SK-N-DZ (cell line): Measurements from ENCODE around the gene ZNF236.

Experiments used
- DNase-seq: peaks from one replicate; pipeline ENCODE4 v3.0.0-alpha.2; 2015; ENCODE audit warnings: low spot score

ZNF236 gene

GRCh38 chr18:76972846-76973519 lies 150.6 kb downstream of the ZNF236 start:
- DNase-seq, result no peak

GRCh38 chr18:76973520-76974266 lies 151.3 kb downstream of the ZNF236 start:
- DNase-seq, result no peak

GRCh38 chr18:76974386-76974785 lies 152.0 kb downstream of the ZNF236 start:
- no peak for DNase-seq

- no peak for DNase-seq
Measured at GRCh38 chr18:76975577-76976110, 153.3 kb downstream of the ZNF236 start.

- DNase-seq, result peak; percentile 60
Measured at GRCh38 chr18:76977108-76977621, 154.8 kb downstream of the ZNF236 start.

- no peak for DNase-seq
Measured at GRCh38 chr18:76977684-76978232, 155.4 kb downstream of the ZNF236 start.

GRCh38 chr18:76978616-76979015 lies 156.3 kb downstream of the ZNF236 start:
- DNase-seq, result no peak

- no peak for DNase-seq
Measured at GRCh38 chr18:76979111-76979751, 156.9 kb downstream of the ZNF236 start.

GRCh38 chr18:76979906-76980305 lies 157.5 kb downstream of the ZNF236 start:
- no peak for DNase-seq

GRCh38 chr18:76980663-76981395 lies 158.5 kb downstream of the ZNF236 start:
- no peak for DNase-seq

- no peak for DNase-seq
Measured at GRCh38 chr18:76981396-76981968, 159.1 kb downstream of the ZNF236 start.

- DNase-seq, result no peak
Measured at GRCh38 chr18:76982038-76982437, 159.7 kb downstream of the ZNF236 start.

GRCh38 chr18:76982841-76983583 lies 160.7 kb downstream of the ZNF236 start:
- DNase-seq, result peak; percentile 68

- DNase-seq, result no peak
Measured at GRCh38 chr18:76983613-76984051, 161.3 kb downstream of the ZNF236 start.

- DNase-seq, result no peak
Measured at GRCh38 chr18:76984193-76985155, 162.1 kb downstream of the ZNF236 start.

- no peak for DNase-seq
Measured at GRCh38 chr18:76985156-76985950, 163.0 kb downstream of the ZNF236 start.

- no peak for DNase-seq
Measured at GRCh38 chr18:76985951-76986236, 163.5 kb downstream of the ZNF236 start.

GRCh38 chr18:76986406-76986805 lies 164.0 kb downstream of the ZNF236 start:
- no peak for DNase-seq
